GM21529 (cell line): ENCODE measurements around the gene CYP27A1.
"Not testable (repeated sequence)": the region's sequence is repeated elsewhere in the genome, so short reads cannot be mapped to it uniquely, and the experiment has no call there.

ENCODE experiments used
- ATAC-seq: cut with Tn5 transposase; IDR thresholded peaks from one replicate; pipeline ENCODE4 v1.9.1; 2021; ENCODE audit not compliant: unreplicated experiment

Gene CYP27A1

GRCh38 chr2:218772759-218773158, 9.2 kb upstream of the CYP27A1 start:
- ATAC-seq = not testable (repeated sequence)

GRCh38 chr2:218773881-218774280, 8.1 kb upstream of the CYP27A1 start:
- no peak for ATAC-seq

- ATAC-seq = no peak
Measured at GRCh38 chr2:218776488-218776887, 5.5 kb upstream of the CYP27A1 start.

GRCh38 chr2:218777276-218777990, 4.5 kb upstream of the CYP27A1 start:
- no peak for ATAC-seq

GRCh38 chr2:218780046-218780445, 1.9 kb upstream of the CYP27A1 start:
- no peak for ATAC-seq

GRCh38 chr2:218780851-218781690, 876 bp upstream of the CYP27A1 start:
- ATAC-seq = no peak

- no peak for ATAC-seq
Measured at GRCh38 chr2:218782528-218782844, 539 bp downstream of the CYP27A1 start.

GRCh38 chr2:218783688-218784087, 1.7 kb downstream of the CYP27A1 start:
- ATAC-seq = no peak

- ATAC-seq = no peak
Measured at GRCh38 chr2:218785103-218785502, 3.2 kb downstream of the CYP27A1 start.

- ATAC-seq = no peak
Measured at GRCh38 chr2:218786133-218786532, 4.2 kb downstream of the CYP27A1 start.

- ATAC-seq = no peak
Measured at GRCh38 chr2:218788529-218789255, 6.7 kb downstream of the CYP27A1 start.

- ATAC-seq = no peak
Measured at GRCh38 chr2:218792433-218792832, 10.5 kb downstream of the CYP27A1 start.

GRCh38 chr2:218796691-218797090, 14.7 kb downstream of the CYP27A1 start:
- ATAC-seq = no peak

GRCh38 chr2:218798767-218799504, 17.0 kb downstream of the CYP27A1 start:
- ATAC-seq = no peak

- no peak for ATAC-seq
Measured at GRCh38 chr2:218799990-218800389, 18.0 kb downstream of the CYP27A1 start.

- ATAC-seq = no peak
Measured at GRCh38 chr2:218802386-218802994, 20.5 kb downstream of the CYP27A1 start.

- ATAC-seq = no peak
Measured at GRCh38 chr2:218804817-218805216, 22.9 kb downstream of the CYP27A1 start.

GRCh38 chr2:218805627-218806026, 23.7 kb downstream of the CYP27A1 start:
- ATAC-seq = no peak

GRCh38 chr2:218806346-218806978, 24.5 kb downstream of the CYP27A1 start:
- peak; percentile 60 for ATAC-seq

- ATAC-seq = no peak
Measured at GRCh38 chr2:218807626-218808025, 25.7 kb downstream of the CYP27A1 start.
